ENCODE measurements around the gene SND1.

GRCh38 chr7:128053991-128054390 lies 402.0 kb downstream of the SND1 start:
- no peak for TF ChIP-seq FOXK2 (IDR thresholded peaks at IDR 0.05)
- TF ChIP-seq SUZ12 (IDR thresholded peaks at IDR 0.05): no peak
- TF ChIP-seq SP1 (IDR thresholded peaks at IDR 0.05): no peak
- TF ChIP-seq FOXM1 (IDR thresholded peaks at IDR 0.05; ENCODE audit: borderline replicate concordance): no peak
- TF ChIP-seq ZNF384 (IDR thresholded peaks at IDR 0.05): no peak
- TF ChIP-seq BHLHE40 (IDR thresholded peaks at IDR 0.05; ENCODE audit: borderline replicate concordance): no peak
